HepG2 (cell line): ENCODE measurements around the gene C9. TPM values are rescaled to one million over a fixed set of nuclear protein-coding genes. Genes with fewer than 3 reads are reported as not detected.

Experiments used
- ATAC-seq: fragments of 200-7000 bp; cut with Tn5 transposase; 3 replicates; pipeline ENCODE4 v1.9.1; 2020; ENCODE audit warnings: mild to moderate bottlenecking, moderate library complexity
- BruUV-seq: library from RNA; stranded (reverse); fragments of 400-500 nt; replicated peaks from 2 replicates; lab custom pipeline; 2021; lab: Mats Ljungman, UMichigan
- CTCF ChIA-PET: fragments of 300-600 bp; formaldehyde crosslinking; extraction: SDS; loops from one replicate; lab custom pipeline; 2021; ENCODE audit warnings: low total read pairs, inconsistent platforms, low intra/inter-chr PET ratio; lab: Yijun Ruan, JAX
- POLR2A ChIA-PET: fragments of 350-600 bp; sonication (Branson Sonifier 250); formaldehyde crosslinking; loops from one replicate; lab custom pipeline; 2020; ENCODE audit warnings: antibody characterized with exemption, inconsistent platforms; lab: Yijun Ruan, JAX
- DNase-seq: peaks from one replicate; pipeline ENCODE4 v3.0.0-alpha.2; 2015; ENCODE audit warnings: low spot score
- FAIRE-seq: peaks from 3 replicates; lab custom pipeline; 2011; peaks lifted over from hg19 to GRCh38; lab: Jason Lieb, UNC
- H2AFZ ChIP-seq: one replicate; pipeline ENCODE4 v1.6.1; 2011; ENCODE audit warnings: low read length, inconsistent platforms
- H3K27ac ChIP-seq: fragments of 300-600 bp; 3 replicates; pipeline ENCODE4 v1.8.0; 2011; ENCODE audit warnings: mixed run types, mild to moderate bottlenecking, mixed read lengths, low read length, inconsistent platforms; ENCODE audit not compliant: insufficient read depth; ENCODE audit errors: extremely low read length
- H3K27me3 ChIP-seq, 2 experiments: fragments of 200-600 bp in 1 of 2; 2 replicates in 1 of 2; 3 replicates in 1 of 2; pipeline versions ENCODE4 v1.6.0 to v1.8.0; 2011; ENCODE audit warnings: low read length in 2 of 2, mild to moderate bottlenecking in 2 of 2, moderate library complexity in 2 of 2, inconsistent platforms in 1 of 2; ENCODE audit not compliant: insufficient read depth in 2 of 2, control insufficient read depth in 1 of 2
- H3K36me3 ChIP-seq, 2 experiments: fragments of 200-600 bp in 1 of 2; replicated peaks in 1 of 2; 2 replicates in 1 of 2; 3 replicates in 1 of 2; pipeline versions ENCODE4 v1.5.1 to v1.8.0; 2011; ENCODE audit warnings: low read length in 2 of 2, inconsistent platforms in 1 of 2; ENCODE audit not compliant: insufficient read depth in 2 of 2, control insufficient read depth in 1 of 2
- H3K4me1 ChIP-seq: 2 replicates; pipeline ENCODE4 v1.5.1; 2012; ENCODE audit warnings: low read length, inconsistent platforms; ENCODE audit not compliant: insufficient read depth
- H3K4me2 ChIP-seq: 2 replicates; pipeline ENCODE4 v1.6.0; 2011; ENCODE audit warnings: low read depth, low read length, inconsistent platforms
- H3K4me3 ChIP-seq, 3 experiments: fragments of 200-600 bp in 1 of 3; sonication (generic), shearing (Covaris generic) in 1 of 3; replicated peaks in 1 of 3; 2 replicates each; pipeline ENCODE4 v1.5.1; 2011 to 2016; ENCODE audit warnings: low read length in 3 of 3, inconsistent platforms in 2 of 3, low read depth in 2 of 3, mild to moderate bottlenecking in 2 of 3, control low read depth in 1 of 3, mixed read lengths in 1 of 3; ENCODE audit not compliant: insufficient read depth in 1 of 3
- H3K79me2 ChIP-seq: one replicate; pipeline ENCODE4 v1.6.1; 2011; ENCODE audit warnings: low read length, inconsistent platforms; ENCODE audit not compliant: insufficient read depth
- H3K9ac ChIP-seq: 2 replicates; pipeline ENCODE4 v1.6.0; 2011; ENCODE audit warnings: mild to moderate bottlenecking, low read depth, low read length, inconsistent platforms; ENCODE audit not compliant: insufficient read depth
- H3K9me3 ChIP-seq: 2 replicates; pipeline ENCODE4 v1.5.1; 2012; ENCODE audit warnings: mild to moderate bottlenecking, low read length
- H4K20me1 ChIP-seq: 2 replicates; pipeline ENCODE4 v1.6.0; 2011; ENCODE audit warnings: inconsistent platforms, mild to moderate bottlenecking, low read length, moderate library complexity; ENCODE audit not compliant: insufficient read depth
- GRHL1 ChIP-seq: sonication (generic); formaldehyde crosslinking; conservative IDR thresholded peaks from 2 replicates; pipeline ENCODE4 v1.8.0; 2022; ENCODE audit warnings: missing genetic modification reagents
- NFRKB ChIP-seq: fragments of 450-650 bp; IDR thresholded peaks from 2 replicates; pipeline ENCODE4 v1.6.1; 2017
- ZFP91 ChIP-seq: sonication (generic); formaldehyde crosslinking; IDR thresholded peaks from 2 replicates; pipeline ENCODE4 v1.9.0; 2022; ENCODE audit warnings: missing genetic modification reagents, mild to moderate bottlenecking, borderline replicate concordance
- ZNF142 ChIP-seq: sonication (generic); formaldehyde crosslinking; IDR thresholded peaks from 2 replicates; pipeline ENCODE4 v1.4.0; 2020; ENCODE audit warnings: missing genetic modification reagents
- WGBS: methylation state at CpG from one replicate; pipeline ENCODE4 v1.1.6; 2017; ENCODE audit warnings: low lambda C conversion rate; 5-methylcytosine and 5-hydroxymethylcytosine counted together
- in situ Hi-C: cut with HindIII; loops from 2 replicates; pipeline ENCODE4 v1.10.0; 2017; ENCODE audit warnings: low pct_unique_long_range_greater_than_20kb; ENCODE audit not compliant: extremely low pct_ligation_motif_present
- intact Hi-C: fragments of 100-400 bp; cut with micrococcal nuclease; formaldehyde crosslinking; loops from one replicate; pipeline ENCODE4 v1.10.0; 2022; ENCODE audit not compliant: unreplicated experiment
- polyA plus RNA-seq, 8 experiments: library from polyadenylated mRNA; depleted of rRNA in 3 of 8; stranded (reverse) in 7 of 8; unstranded in 1 of 8; fragments of >200 nt; fragmentation: Illumina TruSeq in 4 of 8; extraction: Trizol in 4 of 8; gene quantifications; 2 replicates each; pipeline versions ENCODE4 v1.2.1 to v1.2.3, GENCODE V29; 2011 to 2016; ENCODE audit warnings: low read depth in 4 of 8, missing spikeins in 1 of 8, mixed read lengths in 1 of 8; ENCODE audit not compliant: insufficient read depth in 1 of 8
- total RNA-seq, 5 experiments: library from RNA; depleted of rRNA; stranded (reverse); fragments of >200 nt; fragmentation: Illumina TruSeq; extraction: Trizol; gene quantifications; 2 replicates each; pipeline ENCODE4 v1.2.3, GENCODE V29; 2016; ENCODE audit warnings: low read depth in 1 of 5
- TF ChIP-seq, protein P1 (sequence below): sonication (generic); formaldehyde crosslinking; IDR thresholded peaks from 2 replicates; pipeline ENCODE4 v1.5.0; 2020; ENCODE audit warnings: mild to moderate bottlenecking, missing genetic modification reagents, borderline replicate concordance

C9 gene
- total and polyA plus RNA-seq, 2 of the 13 experiments (the other 11 are each of a cell fraction or from before 2014, with no cell fraction given): not detected

GRCh38 chr5:39331861-39332381 is 32.4 kb downstream of the C9 start:
- FAIRE-seq (no peak), ATAC-seq (no peak), DNase-seq (no peak)
- Histone ChIP-seq H3K4me2 (no peak overlapping the region), H3K79me2 (no peaks in the 10 kb centered on the region), H3K36me3 (no peaks in the 10 kb centered on the region), H3K9ac (no peak overlapping the region), H3K9me3 (no peaks in the 10 kb centered on the region), H4K20me1 (no peaks in the 10 kb centered on the region), H3K4me1 (no peaks in the 10 kb centered on the region), H3K27me3 (no peaks in the 10 kb centered on the region), H3K27ac (no peak overlapping the region), H3K4me3 (no peak overlapping the region), H2AFZ (no peak overlapping the region)
- BruUV-seq: no TSS peak
- intact Hi-C loops: no loop called here
- WGBS: 36% methylated on average over 2 of the region's 2 CpGs
- ChIA-PET CTCF (no interaction called here), POLR2A (no interaction called here)
- in situ Hi-C loops: no loop called here
- TF ChIP-seq ZFP91 (CRISPR knock-in tag) (no peak), NFRKB (no peak), GRHL1 (CRISPR knock-in tag) (no peak), ZNF142 (no peak)
- TF ChIP-seq, protein P1, sequence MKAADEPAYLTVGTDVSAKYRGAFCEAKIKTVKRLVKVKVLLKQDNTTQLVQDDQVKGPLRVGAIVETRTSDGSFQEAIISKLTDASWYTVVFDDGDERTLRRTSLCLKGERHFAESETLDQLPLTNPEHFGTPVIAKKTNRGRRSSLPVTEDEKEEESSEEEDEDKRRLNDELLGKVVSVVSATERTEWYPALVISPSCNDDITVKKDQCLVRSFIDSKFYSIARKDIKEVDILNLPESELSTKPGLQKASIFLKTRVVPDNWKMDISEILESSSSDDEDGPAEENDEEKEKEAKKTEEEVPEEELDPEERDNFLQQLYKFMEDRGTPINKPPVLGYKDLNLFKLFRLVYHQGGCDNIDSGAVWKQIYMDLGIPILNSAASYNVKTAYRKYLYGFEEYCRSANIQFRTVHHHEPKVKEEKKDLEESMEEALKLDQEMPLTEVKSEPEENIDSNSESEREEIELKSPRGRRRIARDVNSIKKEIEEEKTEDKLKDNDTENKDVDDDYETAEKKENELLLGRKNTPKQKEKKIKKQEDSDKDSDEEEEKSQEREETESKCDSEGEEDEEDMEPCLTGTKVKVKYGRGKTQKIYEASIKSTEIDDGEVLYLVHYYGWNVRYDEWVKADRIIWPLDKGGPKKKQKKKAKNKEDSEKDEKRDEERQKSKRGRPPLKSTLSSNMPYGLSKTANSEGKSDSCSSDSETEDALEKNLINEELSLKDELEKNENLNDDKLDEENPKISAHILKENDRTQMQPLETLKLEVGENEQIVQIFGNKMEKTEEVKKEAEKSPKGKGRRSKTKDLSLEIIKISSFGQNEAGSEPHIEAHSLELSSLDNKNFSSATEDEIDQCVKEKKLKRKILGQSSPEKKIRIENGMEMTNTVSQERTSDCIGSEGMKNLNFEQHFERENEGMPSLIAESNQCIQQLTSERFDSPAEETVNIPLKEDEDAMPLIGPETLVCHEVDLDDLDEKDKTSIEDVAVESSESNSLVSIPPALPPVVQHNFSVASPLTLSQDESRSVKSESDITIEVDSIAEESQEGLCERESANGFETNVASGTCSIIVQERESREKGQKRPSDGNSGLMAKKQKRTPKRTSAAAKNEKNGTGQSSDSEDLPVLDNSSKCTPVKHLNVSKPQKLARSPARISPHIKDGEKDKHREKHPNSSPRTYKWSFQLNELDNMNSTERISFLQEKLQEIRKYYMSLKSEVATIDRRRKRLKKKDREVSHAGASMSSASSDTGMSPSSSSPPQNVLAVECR (CRISPR knock-in tag): no peak
